Type B pancreatic cell (in vitro differentiated cells): Measurements from ENCODE around the gene EXOC4. TPM values are rescaled to one million over a fixed set of nuclear protein-coding genes. Genes with fewer than 3 reads are reported as not detected.

Experiments used
- DNase-seq: peaks from one replicate; pipeline ENCODE4 v3.0.0; 2021; ENCODE audit warnings: mixed read lengths; ENCODE audit not compliant: unreplicated experiment; ENCODE audit errors: extremely low spot score
- H3K27ac Mint-ChIP-seq: 2 replicates; pipeline ENCODE4 v1.8.0; 2021; ENCODE audit warnings: mild to moderate bottlenecking, mixed read lengths
- H3K27me3 Mint-ChIP-seq: 2 replicates; pipeline ENCODE4 v1.8.0; 2021; ENCODE audit warnings: mixed read lengths
- H3K36me3 Mint-ChIP-seq: 2 replicates; pipeline ENCODE4 v1.8.0; 2021; ENCODE audit warnings: mixed read lengths
- H3K4me1 Mint-ChIP-seq: one replicate; pipeline ENCODE4 v1.8.0; 2021; ENCODE audit warnings: mixed read lengths; ENCODE audit not compliant: unreplicated experiment
- H3K4me3 Mint-ChIP-seq: 2 replicates; pipeline ENCODE4 v1.8.0; 2021; ENCODE audit warnings: mild to moderate bottlenecking, mixed read lengths
- H3K9me3 Mint-ChIP-seq: 2 replicates; pipeline ENCODE4 v1.8.0; 2021; ENCODE audit warnings: mixed read lengths
- total RNA-seq: library from RNA; stranded (reverse); gene quantifications from 2 replicates; pipeline ENCODE4 v1.2.1, GENCODE V29; 2021; ENCODE audit warnings: low replicate concordance
- TF ChIP-seq, protein P1 (sequence below): fragments of 200-600 bp; sonication (generic); conservative IDR thresholded peaks from 2 replicates; pipeline ENCODE4 v1.5.0; 2021; ENCODE audit warnings: antibody characterized with exemption, mild to moderate bottlenecking

Gene EXOC4
- total RNA-seq, 1 donor from 2014 or later = 95.5 TPM

DNA sequence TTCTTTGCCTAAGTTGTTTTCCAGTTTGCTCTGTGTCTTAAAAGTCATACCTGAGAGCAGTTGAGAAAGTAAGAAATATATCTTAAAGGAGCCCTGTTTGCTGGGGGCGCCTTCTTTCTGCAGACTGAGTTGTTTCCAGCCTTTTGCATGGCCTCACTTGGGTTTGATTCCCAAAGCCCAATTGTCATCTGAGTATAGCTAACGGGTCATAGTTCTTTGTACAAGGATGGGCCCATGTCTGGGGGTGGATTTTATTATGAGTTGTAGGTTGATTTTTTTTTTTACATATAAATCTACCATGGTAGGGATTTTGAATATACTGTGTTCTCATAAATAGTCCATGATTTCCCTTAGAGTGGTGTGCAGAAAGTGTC lies 555.6 kb downstream of the EXOC4 start:
- Mint-ChIP-seq H3K36me3 (no peaks in the 10 kb centered on the region), H3K9me3 (no peaks in the 10 kb centered on the region), H3K4me3 (no peak overlapping the region), H3K4me1 (peaks cover 4% of the 10 kb centered on the region), H3K27me3 (no peaks in the 10 kb centered on the region), H3K27ac (no peak overlapping the region)
- TF ChIP-seq, protein P1, sequence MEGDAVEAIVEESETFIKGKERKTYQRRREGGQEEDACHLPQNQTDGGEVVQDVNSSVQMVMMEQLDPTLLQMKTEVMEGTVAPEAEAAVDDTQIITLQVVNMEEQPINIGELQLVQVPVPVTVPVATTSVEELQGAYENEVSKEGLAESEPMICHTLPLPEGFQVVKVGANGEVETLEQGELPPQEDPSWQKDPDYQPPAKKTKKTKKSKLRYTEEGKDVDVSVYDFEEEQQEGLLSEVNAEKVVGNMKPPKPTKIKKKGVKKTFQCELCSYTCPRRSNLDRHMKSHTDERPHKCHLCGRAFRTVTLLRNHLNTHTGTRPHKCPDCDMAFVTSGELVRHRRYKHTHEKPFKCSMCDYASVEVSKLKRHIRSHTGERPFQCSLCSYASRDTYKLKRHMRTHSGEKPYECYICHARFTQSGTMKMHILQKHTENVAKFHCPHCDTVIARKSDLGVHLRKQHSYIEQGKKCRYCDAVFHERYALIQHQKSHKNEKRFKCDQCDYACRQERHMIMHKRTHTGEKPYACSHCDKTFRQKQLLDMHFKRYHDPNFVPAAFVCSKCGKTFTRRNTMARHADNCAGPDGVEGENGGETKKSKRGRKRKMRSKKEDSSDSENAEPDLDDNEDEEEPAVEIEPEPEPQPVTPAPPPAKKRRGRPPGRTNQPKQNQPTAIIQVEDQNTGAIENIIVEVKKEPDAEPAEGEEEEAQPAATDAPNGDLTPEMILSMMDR = no peak
- DNase-seq = no peak

DNA sequence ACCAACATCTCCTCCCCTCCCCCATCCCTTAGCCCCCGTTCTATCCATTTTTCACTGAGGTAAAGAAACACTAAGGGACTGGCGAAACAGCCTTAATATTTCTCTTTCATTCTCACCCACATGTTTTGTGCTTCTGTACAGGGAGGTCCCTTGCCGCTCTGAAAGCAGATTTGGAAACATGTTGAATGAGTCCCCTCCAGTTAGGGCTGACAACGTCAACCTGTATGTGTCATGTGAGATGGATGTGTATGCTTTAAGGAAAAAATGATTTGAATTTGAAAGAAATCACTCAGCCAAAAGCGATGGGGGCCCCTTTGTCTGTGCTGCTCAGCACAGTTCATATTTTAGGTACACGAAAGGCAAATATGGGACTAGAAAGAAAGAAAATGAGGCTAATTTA lies 560.0 kb downstream of the EXOC4 start:
- peaks cover 6% of the 10 kb centered on the region for H3K36me3 Mint-ChIP-seq
- peaks cover 4% of the 10 kb centered on the region for H3K4me1 Mint-ChIP-seq
- no peak for DNase-seq
- no peak overlapping the region for H3K27ac Mint-ChIP-seq
- H3K9me3 Mint-ChIP-seq = no peaks in the 10 kb centered on the region
- TF ChIP-seq, protein P1 = no peak
- H3K4me3 Mint-ChIP-seq = no peak overlapping the region
- H3K27me3 Mint-ChIP-seq = no peaks in the 10 kb centered on the region

DNA sequence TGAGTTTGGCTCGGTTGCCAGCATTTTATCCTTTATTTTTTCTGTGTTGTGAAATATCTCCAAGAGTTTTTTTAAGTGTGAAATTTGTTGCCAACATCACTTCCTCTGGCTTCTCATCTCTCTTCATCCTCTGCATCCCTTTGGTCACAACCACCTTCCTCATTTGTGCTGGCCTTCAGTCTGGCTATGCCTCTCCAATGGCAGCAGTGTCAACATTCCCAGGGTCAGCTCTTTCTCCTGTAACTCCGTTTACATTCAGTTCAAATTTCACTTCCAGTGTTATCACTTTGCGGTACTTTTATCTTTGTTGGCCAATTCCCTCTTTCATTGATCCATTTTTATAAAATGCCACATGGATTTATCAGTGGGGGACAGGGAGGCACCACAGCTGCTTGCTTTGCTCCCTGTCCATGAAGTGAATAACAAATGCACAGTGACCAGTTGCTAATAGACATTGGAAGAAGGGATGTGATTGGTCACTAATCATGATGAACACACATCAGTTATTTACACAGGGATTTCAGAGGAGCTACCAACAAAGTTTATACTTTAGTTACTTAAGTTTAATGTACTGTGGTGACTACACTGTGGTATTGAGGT lies 562.8 kb downstream of the EXOC4 start:
- Mint-ChIP-seq H3K9me3 (no peaks in the 10 kb centered on the region), H3K4me3 (no peak overlapping the region), H3K27ac (no peak overlapping the region), H3K4me1 (peaks cover 4% of the 10 kb centered on the region), H3K27me3 (no peaks in the 10 kb centered on the region), H3K36me3 (peaks cover 6% of the 10 kb centered on the region)
- DNase-seq = no peak
- TF ChIP-seq, protein P1 = no peak

DNA sequence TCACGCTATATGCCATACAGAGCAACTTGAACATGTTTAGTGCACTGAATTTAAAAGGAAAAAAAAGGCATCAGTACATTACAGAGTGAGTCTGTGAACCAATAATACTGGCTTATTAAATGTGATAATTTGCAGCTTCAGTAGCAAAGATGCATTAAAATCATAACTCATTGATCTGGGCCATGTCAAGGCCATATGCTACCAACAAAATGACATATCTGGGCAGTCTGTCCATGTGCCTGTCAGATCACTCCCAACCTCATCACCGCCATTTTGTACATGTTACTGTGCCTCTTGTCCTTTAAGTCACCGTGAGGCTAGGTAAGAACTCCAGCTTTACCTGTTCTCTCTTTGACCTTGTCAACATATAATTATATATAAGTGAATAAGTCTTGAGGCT lies 566.8 kb downstream of the EXOC4 start:
- DNase-seq = no peak
- peaks cover 12% of the 10 kb centered on the region for H3K36me3 Mint-ChIP-seq
- H3K27me3 Mint-ChIP-seq = no peaks in the 10 kb centered on the region
- H3K27ac Mint-ChIP-seq = no peak overlapping the region
- no peak overlapping the region for H3K4me3 Mint-ChIP-seq
- TF ChIP-seq, protein P1 = no peak
- H3K9me3 Mint-ChIP-seq = no peaks in the 10 kb centered on the region
- H3K4me1 Mint-ChIP-seq = no peaks in the 10 kb centered on the region

DNA sequence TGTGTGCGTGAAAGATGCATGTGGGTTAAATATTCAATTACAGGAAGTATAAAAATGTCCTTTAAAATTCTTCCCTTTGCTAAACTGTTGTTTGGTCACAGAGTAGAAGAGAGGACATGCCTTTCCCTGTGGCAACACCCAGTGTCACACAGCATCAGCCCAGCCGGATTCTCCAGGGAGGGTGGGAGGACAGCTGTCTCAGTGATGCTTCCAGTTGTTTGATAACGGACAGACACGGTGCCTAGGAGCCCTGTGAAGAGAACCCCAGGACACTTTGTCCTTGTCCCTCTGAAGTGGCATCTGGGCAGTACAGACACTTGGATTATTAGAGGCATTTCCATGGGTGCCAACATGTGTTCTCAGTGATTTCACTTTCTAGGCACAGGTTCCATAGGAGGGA lies 567.7 kb downstream of the EXOC4 start:
- peaks cover 12% of the 10 kb centered on the region for H3K36me3 Mint-ChIP-seq
- no peaks in the 10 kb centered on the region for H3K9me3 Mint-ChIP-seq
- no peak for DNase-seq
- H3K27me3 Mint-ChIP-seq = no peaks in the 10 kb centered on the region
- no peak overlapping the region for H3K4me3 Mint-ChIP-seq
- TF ChIP-seq, protein P1 = no peak
- H3K4me1 Mint-ChIP-seq = no peaks in the 10 kb centered on the region
- H3K27ac Mint-ChIP-seq = no peak overlapping the region

DNA sequence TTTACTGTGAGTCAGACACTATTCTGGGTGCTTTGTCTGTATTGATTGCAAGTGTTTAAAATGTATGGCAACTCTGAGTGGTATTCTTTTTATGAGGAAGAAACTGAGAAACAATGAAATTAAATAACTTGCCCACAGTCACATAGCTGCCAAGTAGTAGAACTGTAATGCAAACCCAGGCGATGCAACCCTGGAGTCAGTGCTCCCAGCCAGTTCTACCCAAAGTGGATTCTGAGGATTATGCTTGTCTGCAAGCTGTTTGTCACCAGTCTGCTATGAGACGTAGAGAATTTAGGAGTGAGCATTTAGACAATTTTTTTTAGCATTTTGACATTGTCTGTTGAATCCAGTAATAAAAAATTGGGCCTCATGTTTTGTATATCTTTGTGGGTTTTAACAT lies 568.3 kb downstream of the EXOC4 start:
- no peak overlapping the region for H3K27ac Mint-ChIP-seq
- no peaks in the 10 kb centered on the region for H3K27me3 Mint-ChIP-seq
- DNase-seq = no peak
- H3K4me3 Mint-ChIP-seq = no peak overlapping the region
- TF ChIP-seq, protein P1 = no peak
- H3K4me1 Mint-ChIP-seq = no peaks in the 10 kb centered on the region
- peaks cover 12% of the 10 kb centered on the region for H3K36me3 Mint-ChIP-seq
- H3K9me3 Mint-ChIP-seq = no peaks in the 10 kb centered on the region
